Fibroblast of pulmonary artery (primary cell): ENCODE results near the gene MXD1.
"Not testable (repeated sequence)": the region's sequence is repeated elsewhere in the genome, so short reads cannot be mapped to it uniquely, and the experiment has no call there.

Experiments used
- DNase-seq: peaks from one replicate; pipeline ENCODE4 v3.0.0-alpha.2; 2010; ENCODE audit warnings: low read depth
- H3K4me3 ChIP-seq: replicated peaks from 2 replicates; pipeline ENCODE4 v1.5.1; 2011; ENCODE audit warnings: low read depth, mild to moderate bottlenecking, control low read depth, low read length, moderate library complexity
- CTCF ChIP-seq: IDR thresholded peaks from 2 replicates; pipeline ENCODE4 v1.5.1; 2011; ENCODE audit warnings: mild to moderate bottlenecking, control low read depth, low read length, inconsistent platforms; ENCODE audit errors: missing control alignments

The MXD1 gene

DNA sequence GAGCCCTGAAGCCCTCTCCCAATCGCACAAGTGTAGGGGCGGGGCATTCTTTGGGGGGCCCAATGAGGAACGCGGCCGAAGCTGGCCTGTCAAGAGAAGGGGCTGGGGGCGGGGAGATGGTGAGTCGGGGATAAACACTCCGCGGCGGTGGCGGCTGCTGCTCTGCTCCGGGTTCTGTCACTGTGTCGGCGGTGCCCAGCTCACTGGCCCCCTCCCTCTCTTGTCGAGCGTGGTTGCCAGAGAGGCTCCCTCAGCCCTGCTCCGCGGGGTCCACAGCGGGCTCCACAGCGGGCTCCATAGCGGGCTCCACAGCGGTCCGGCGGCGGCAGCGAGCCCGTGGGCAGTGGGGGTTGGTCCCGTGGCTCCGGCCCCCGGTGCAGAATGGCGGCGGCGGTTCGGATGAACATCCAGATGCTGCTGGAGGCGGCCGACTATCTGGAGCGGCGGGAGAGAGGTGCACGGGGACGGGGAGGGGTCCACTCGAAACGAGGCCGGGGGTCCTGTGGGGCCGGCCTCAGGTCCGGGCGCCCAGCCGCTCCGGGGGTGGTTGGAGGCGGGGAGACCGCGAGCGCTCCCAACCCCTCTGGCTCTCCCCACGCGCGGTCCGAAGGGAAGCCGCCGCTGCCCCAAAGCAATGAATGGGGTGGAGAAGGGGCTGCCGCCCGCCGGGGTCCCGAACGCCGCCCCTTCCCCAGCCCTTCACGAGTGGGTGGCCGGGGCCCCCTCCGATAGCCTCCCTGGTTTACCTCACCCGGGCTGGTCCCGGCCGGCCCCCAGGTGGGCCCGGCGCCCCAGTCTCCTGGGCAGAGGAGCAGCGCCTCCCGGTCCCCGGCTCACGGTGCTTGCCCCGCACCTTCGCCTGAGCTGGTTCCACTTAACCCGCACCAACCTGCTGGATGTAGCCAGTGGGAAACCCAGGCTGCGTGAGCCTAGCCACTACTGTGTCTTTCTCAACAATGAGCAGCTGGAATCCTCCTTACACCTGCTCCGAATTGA, at the start of gene MXD1:
Gene MXD1, plus strand, starts transcription at position 160 of the 996 bp plus-strand sequence. Its CDS starts 222 bp downstream, at position 382.
- DNase-seq = no peak
- TF ChIP-seq CTCF = no peak

DNA sequence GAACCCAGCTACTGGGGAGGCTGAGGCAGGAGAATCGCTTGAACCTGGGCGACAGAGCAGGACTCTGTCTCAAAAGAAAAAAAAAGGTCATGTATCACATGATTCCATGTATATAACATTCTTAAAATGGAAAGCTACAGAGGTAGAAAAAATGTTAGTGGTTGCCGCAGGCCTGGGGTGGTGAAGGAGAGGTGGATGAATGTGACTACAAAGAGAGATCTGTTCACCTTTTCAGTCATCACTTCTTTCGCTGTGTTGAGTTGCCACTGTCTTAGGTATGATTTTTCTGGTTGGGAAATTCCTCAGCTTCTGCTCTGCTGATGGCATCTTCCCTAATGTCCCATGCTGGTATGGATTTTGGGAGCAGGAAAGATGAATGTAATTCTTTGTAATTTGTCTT, 26.5 kb upstream of the MXD1 start:
- no peak for TF ChIP-seq CTCF
- DNase-seq = no peak
- no peak overlapping the region for H3K4me3 ChIP-seq

More for the DNA sequence above, at the start of gene MXD1:
- H3K4me3 ChIP-seq = peak within 1 kb of the TSS; percentile 77

GRCh38 chr2:69889302-69889701, 25.6 kb upstream of the MXD1 start:
- H3K4me3 ChIP-seq = no peak overlapping the region
- no peak for TF ChIP-seq CTCF
- no peak for DNase-seq

- no peak for DNase-seq
- no peak for TF ChIP-seq CTCF
- no peak overlapping the region for H3K4me3 ChIP-seq
These were observed 24.0 kb upstream of the MXD1 start for GRCh38 chr2:69890881-69891280.

DNA sequence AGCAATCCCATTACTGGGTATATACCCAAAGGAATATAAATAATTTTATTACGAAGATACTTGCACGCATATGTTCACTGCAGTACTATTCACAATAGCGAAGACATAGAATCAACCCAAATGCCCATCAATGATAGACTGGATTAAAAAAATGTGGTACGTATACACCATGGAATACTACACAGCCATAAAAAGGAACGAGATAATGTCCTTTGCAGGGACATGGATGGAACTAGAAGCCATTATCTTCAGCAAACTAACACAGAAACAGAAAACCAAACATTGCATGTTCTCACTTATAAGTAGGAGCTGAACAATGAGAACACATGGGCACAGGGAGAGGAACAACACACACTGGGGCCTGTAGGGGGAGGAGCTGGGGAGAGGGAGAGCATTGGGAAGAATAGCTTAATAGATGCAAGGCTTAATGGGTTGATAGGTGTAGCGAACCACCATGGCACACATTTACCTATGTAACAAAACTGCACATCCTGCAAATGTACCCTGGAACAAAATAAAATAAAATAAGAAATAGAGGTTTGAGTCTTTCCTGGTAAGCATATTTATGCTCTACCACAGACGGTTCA, 22.0 kb upstream of the MXD1 start:
- not testable (repeated sequence) for H3K4me3 ChIP-seq, DNase-seq

GRCh38 chr2:69893684-69894551, 21.0 kb upstream of the MXD1 start, which contains the start of gene SNRNP27:
TSS of gene SNRNP27 (plus strand) at chr2:69893956. CDS start at chr2:69893985, 29 bp downstream.
- peak; percentile 89 for DNase-seq
- H3K4me3 ChIP-seq = peak within 1 kb of the TSS; percentile 88
- no peak for TF ChIP-seq CTCF

GRCh38 chr2:69894737-69895136, 20.2 kb upstream of the MXD1 start:
- not testable (repeated sequence) for DNase-seq
- peak overlapping the region; percentile 88 for H3K4me3 ChIP-seq
